ENCODE data around the gene ATAD3A. TPM values are rescaled to one million over a fixed set of nuclear protein-coding genes. Genes with fewer than 3 reads are reported as not detected.
A peak's percentile ranks its signal among the peaks of the same experiment; 100 is the strongest.

Gene ATAD3A
- total RNA-seq, 4 donors from 2014 or later: 18.3 to 29.3 (median 25.2) TPM

DNA sequence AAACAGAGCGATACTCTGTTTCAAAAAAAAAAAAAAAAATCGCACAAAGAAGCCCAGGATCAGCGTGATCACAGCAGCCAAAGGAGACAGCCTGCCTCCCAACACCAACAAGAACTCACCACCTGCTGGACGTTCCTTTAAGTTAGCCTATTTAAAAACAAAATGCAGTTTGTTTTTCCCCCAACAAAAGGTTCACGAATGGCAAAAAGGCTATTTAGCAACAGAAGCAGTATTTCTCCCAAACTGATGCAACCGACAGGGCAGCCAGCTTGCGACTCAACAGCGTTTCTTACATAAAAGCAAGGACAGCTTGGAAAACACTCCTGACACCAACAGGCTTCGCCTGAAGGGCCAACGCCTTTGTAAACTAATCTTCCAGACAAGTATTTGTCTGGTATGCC lies 55.9 kb downstream of the ATAD3A start:
- TF ChIP-seq POLR2AphosphoS5 (IDR thresholded peaks at IDR 0.05) (peak in 1 of 2 donors; percentile 33), POLR2A (IDR thresholded peaks at IDR 0.05; ENCODE audit: low read depth) (no peak), EP300 (IDR thresholded peaks at IDR 0.05) (no peak)
- TF ChIP-seq, protein P1, sequence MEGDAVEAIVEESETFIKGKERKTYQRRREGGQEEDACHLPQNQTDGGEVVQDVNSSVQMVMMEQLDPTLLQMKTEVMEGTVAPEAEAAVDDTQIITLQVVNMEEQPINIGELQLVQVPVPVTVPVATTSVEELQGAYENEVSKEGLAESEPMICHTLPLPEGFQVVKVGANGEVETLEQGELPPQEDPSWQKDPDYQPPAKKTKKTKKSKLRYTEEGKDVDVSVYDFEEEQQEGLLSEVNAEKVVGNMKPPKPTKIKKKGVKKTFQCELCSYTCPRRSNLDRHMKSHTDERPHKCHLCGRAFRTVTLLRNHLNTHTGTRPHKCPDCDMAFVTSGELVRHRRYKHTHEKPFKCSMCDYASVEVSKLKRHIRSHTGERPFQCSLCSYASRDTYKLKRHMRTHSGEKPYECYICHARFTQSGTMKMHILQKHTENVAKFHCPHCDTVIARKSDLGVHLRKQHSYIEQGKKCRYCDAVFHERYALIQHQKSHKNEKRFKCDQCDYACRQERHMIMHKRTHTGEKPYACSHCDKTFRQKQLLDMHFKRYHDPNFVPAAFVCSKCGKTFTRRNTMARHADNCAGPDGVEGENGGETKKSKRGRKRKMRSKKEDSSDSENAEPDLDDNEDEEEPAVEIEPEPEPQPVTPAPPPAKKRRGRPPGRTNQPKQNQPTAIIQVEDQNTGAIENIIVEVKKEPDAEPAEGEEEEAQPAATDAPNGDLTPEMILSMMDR (IDR thresholded peaks at IDR 0.05): no peak
- intact Hi-C loops (cut with DNase I): no loop called here
- Histone ChIP-seq H3K27ac (replicated peaks in 1 of 4) (peak overlapping the region in 2 of 4 donors; percentile 35 to 45), H3K27me3 (no peaks in the 10 kb centered on the region), H3K4me3 (no peak overlapping the region), H3K4me1 (peaks cover 31 to 83% (median 73%) of the 10 kb centered on the region in 4 donors), H3K36me3 (peaks cover 33 to 72% (median 40%) of the 10 kb centered on the region in 4 donors), H3K9me3 (no peaks in the 10 kb centered on the region)
- DNase-seq (ENCODE audit: extremely low spot score): no peak
- 73% methylated on average over 10 of the region's 10 CpGs for WGBS

GRCh38 chr1:1569341-1569740 lies 57.4 kb downstream of the ATAD3A start:
- Histone ChIP-seq H3K27me3 (no peaks in the 10 kb centered on the region), H3K4me1 (peaks cover 36 to 92% (median 80%) of the 10 kb centered on the region in 4 donors), H3K9me3 (no peaks in the 10 kb centered on the region), H3K36me3 (peaks cover 18 to 58% (median 25%) of the 10 kb centered on the region in 4 donors), H3K27ac (replicated peaks in 1 of 4) (peak overlapping the region in 1 of 4 donors; percentile 10), H3K4me3 (no peak overlapping the region)
- intact Hi-C loops (cut with DNase I): no loop called here
- DNase-seq (ENCODE audit: extremely low spot score): no peak
- TF ChIP-seq POLR2AphosphoS5 (IDR thresholded peaks at IDR 0.05) (no peak), POLR2A (IDR thresholded peaks at IDR 0.05; ENCODE audit: low read depth) (no peak), EP300 (IDR thresholded peaks at IDR 0.05) (no peak)
- TF ChIP-seq, protein P1 (IDR thresholded peaks at IDR 0.05): no peak
- WGBS: 77% methylated on average over 7 of the region's 7 CpGs

DNA sequence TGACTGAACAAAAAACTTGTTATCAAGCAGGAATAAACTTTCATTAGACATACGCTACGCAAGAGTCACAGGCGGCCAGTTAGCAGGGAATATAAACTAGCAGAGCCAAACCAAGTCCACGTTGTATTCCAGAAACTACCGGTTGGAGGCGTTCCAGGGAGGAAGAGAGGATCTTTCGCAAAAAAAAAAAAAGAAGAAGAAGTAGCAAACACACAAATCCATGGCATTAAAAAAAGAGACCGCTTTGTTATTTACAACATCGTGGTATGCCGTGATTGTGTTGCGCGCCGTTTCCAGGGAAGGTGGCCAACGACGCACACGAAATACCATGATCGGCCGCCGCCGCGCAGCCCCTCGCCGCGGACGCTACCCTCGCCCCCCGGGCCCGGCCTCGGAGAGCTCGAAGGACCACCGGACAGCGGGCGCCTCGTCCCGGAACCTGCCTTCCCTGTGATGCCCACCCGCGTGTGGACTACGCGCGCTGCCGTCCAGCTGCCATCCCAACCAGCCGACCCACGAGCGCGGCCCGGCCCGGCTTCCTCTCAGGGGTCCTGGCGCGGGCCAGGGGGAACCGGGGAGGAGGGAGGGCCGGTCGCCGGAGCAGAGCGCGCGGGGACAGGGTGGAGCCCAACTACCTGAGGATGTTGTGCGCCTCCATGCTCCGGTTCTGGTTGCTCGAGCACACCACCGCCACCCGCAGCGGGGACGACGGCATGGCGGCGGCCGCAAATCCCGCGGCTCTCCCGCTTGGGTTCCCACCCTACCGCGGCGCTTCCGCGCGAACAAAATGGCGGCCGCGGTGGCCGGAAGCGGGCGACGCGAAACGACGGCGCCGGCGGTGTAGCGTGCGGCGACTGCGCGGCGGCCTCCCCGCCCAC lies 62.1 kb downstream of the ATAD3A start:
- WGBS: 1% methylated on average over 49 of the region's 96 CpGs
- no peaks in the 10 kb centered on the region for H3K9me3 ChIP-seq
- H3K4me3 ChIP-seq: peak overlapping the region; percentile 96 to 100 (median 99)
- peaks cover 33 to 59% (median 54%) of the 10 kb centered on the region in 4 donors for H3K4me1 ChIP-seq
- intact Hi-C loops (cut with DNase I): loop anchor here (2.0 kb wide), 1 partner anchor 41 kb away; the partner anchor contains the start of gene MIB2
- H3K36me3 ChIP-seq: peaks cover 0 to 34% (median 11%) of the 10 kb centered on the region in 4 donors
- no peaks in the 10 kb centered on the region for H3K27me3 ChIP-seq
- peak overlapping the region; percentile 99 to 100 (median 99) for H3K27ac ChIP-seq (replicated peaks in 1 of 4)
- no peak for DNase-seq (ENCODE audit: extremely low spot score)
- TF ChIP-seq, protein P1 (IDR thresholded peaks at IDR 0.05): no peak
- peak; percentile 39 for TF ChIP-seq POLR2A (IDR thresholded peaks at IDR 0.05; ENCODE audit: low read depth)

- Histone ChIP-seq H3K27ac (replicated peaks in 1 of 4) (peak within 1 kb of the TSS; percentile 99 to 100 (median 99)), H3K9me3 (no peaks in the 10 kb centered on the region), H3K4me3 (peak within 1 kb of the TSS; percentile 96 to 100 (median 99)), H3K36me3 (peaks cover 0 to 25% (median 11%) of the 10 kb centered on the region in 4 donors), H3K4me1 (peaks cover 28 to 50% (median 46%) of the 10 kb centered on the region in 4 donors), H3K27me3 (no peaks in the 10 kb centered on the region)
- WGBS: under 1% methylated on average over 25 of the region's 87 CpGs
- intact Hi-C loops (cut with DNase I): loop anchor here (2.0 kb wide), 1 partner anchor 40 kb away; the partner anchor contains the start of gene MIB2
- DNase-seq (ENCODE audit: extremely low spot score): peak; percentile 97
- TF ChIP-seq, protein P1 (IDR thresholded peaks at IDR 0.05): peak in 1 of 3 experiments; percentile 23
- TF ChIP-seq POLR2AphosphoS5 (IDR thresholded peaks at IDR 0.05): peak; percentile 97 to 99
- peak; percentile 92 for TF ChIP-seq POLR2A (IDR thresholded peaks at IDR 0.05; ENCODE audit: low read depth)
- no peak for TF ChIP-seq EP300 (IDR thresholded peaks at IDR 0.05)
Observed at GRCh38 chr1:1574721-1575537, 63.0 kb downstream of the ATAD3A start, which contains the start of gene SSU72. Gene SSU72 (minus strand): TSS chr1:1574863. CDS start chr1:1574557, 306 bp downstream.

All from esophagus muscularis mucosa (tissue), 4 donors.